HG02973 (cell line): ENCODE results near the gene UCP2.

Experiments
- ATAC-seq: cut with Tn5 transposase; IDR thresholded peaks from one replicate; pipeline ENCODE4 v1.9.1; 2021; ENCODE audit warnings: moderate library complexity; ENCODE audit not compliant: unreplicated experiment

Gene UCP2

GRCh38 chr11:74010306-74011300 lies 28.0 kb upstream of the UCP2 start:
- ATAC-seq, result no peak

DNA sequence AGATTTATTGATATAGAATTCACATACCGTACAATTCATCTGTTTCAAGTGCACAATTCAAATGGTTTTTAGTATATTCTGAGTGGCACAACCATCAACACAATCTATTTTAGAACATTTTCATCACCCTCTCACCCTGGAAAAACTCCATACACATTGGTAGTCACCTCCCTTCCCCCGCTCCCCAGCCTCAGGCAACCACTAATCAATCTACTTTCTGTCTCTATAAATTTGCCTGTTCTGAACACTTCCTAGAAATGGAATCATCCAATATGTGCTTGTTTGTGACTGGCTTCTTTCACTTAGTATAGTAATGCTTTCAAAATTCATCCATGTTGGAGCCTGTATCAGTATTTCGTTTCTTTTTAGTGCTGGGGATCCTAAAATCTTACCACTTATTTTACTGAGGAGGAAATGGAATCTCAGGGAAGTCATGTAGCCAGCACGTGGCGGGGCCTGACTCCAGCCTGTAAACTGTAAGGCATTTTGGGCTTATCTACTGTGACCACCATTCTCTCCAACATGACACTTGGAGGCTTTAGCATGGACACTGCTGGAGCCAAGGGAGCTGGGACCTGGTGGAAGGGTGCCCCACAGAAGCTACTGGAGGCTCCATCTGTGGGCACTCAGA lies 27.1 kb upstream of the UCP2 start:
- no peak for ATAC-seq

DNA sequence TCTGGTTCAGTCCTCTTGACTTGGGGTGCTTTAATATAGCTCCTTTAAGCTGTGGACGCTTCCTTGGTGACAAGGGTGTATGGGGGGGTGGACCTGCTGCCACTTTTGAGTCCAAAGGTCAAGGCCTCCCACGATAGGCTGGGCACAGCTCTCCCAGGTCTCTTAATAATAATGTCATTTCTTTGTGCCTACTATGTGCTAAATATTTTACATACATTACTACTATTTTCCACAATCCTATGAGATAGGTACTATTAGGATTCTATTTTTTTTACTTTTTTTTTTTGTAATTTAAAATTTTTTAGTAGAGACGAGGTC lies 26.5 kb upstream of the UCP2 start:
- no peak for ATAC-seq

DNA sequence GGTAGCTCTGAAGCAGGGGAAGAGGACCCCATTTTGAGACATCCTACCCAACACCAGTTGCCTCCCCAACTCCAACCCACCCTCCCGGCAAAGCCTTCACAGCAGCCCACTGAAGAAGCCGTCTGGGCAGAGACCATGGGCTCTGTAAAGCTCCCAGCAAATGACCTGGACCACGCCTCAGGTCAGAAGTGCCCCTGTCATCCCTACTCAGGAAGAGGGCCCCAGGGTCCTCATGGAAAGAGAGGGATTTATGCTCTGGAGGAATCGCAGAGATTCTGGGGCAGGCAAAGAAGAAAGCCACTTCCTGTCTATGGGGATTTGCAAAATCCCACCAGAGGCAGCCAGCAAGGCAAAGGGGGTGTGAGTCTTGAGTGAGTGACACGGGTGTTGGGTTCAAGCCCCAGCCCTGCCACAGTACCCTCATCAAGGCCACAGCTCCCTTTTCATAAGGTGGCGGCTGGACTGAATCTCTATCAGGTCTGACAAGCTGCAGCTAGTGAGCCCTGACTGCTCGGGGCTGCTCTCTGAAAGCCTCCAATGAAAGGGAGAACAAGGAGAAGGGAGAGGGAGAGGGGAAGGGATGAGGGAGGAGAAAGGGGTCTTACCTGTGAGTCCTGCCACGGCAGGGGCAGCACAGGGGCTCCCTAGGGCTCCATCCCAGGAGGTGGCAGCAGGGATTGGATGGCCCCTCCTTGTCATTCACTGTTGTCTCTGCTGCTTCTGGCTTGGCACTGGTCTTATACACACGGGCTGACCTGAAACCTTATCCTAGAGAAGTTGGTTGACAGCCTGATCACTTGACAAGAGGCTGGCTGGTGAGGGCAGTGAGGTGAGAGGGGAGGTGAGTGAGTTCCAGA lies 26.0 kb upstream of the UCP2 start, which contains the start of gene UCP3:
Gene UCP3, minus strand, starts transcription at position 713 of the 857 bp plus-strand sequence. CDS start 2,043 bp downstream, outside the sequence.
- no peak for ATAC-seq

GRCh38 chr11:74007691-74008372 lies 25.2 kb upstream of the UCP2 start:
- no peak for ATAC-seq

DNA sequence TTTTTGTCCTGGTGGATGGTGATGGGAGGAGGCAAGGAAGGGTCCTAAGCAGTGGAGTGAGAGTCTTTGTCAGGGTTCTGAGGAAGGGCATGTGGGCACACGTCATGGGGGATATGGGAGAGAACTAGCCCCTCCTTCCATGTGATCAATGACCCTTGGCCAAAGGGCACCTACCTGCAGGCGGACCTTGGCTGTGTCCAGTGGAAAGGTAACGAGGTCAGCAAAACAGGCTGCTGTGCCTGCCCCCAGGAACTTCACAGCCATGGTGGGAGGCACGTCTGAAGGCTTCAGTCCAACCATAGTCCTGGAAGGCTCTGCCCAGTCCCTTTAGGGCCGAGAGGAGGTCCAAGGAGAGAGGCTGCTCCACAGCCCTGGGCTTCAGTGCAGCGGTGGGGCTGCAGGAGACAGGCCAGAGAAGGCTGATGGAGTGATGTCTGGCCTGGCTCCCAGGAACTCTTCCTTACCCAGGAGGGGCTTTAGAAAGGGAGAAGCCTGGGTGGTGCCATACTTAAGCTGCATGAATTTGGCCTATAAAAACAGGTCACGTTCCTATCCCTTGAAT lies 24.2 kb upstream of the UCP2 start:
- no peak for ATAC-seq

GRCh38 chr11:74005721-74006517 lies 23.3 kb upstream of the UCP2 start:
- no peak for ATAC-seq

- no peak for ATAC-seq
These were observed 22.3 kb upstream of the UCP2 start for GRCh38 chr11:74004759-74005615.

GRCh38 chr11:74004046-74004695 lies 21.5 kb upstream of the UCP2 start:
- no peak for ATAC-seq

DNA sequence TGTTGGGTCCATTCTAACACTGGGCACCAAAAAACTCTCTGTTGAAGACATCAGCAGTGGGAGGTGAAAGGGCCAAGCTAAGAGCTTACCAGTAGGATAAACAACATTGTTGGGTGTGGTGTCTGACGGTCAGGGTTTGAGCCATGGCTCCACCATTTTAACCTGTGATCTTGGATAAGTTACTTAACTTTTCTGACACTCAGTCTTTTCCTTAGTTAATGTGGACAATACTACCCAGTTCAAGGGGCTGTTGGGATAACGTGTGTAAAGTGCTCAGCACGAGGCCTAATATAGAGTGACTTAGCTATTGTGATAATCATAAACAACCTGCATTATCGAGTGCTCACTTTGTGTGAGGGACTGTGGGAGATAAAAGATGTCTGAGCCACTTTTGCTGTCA lies 20.2 kb upstream of the UCP2 start:
- no peak for ATAC-seq

GRCh38 chr11:74001822-74002286 lies 19.2 kb upstream of the UCP2 start:
- no peak for ATAC-seq

DNA sequence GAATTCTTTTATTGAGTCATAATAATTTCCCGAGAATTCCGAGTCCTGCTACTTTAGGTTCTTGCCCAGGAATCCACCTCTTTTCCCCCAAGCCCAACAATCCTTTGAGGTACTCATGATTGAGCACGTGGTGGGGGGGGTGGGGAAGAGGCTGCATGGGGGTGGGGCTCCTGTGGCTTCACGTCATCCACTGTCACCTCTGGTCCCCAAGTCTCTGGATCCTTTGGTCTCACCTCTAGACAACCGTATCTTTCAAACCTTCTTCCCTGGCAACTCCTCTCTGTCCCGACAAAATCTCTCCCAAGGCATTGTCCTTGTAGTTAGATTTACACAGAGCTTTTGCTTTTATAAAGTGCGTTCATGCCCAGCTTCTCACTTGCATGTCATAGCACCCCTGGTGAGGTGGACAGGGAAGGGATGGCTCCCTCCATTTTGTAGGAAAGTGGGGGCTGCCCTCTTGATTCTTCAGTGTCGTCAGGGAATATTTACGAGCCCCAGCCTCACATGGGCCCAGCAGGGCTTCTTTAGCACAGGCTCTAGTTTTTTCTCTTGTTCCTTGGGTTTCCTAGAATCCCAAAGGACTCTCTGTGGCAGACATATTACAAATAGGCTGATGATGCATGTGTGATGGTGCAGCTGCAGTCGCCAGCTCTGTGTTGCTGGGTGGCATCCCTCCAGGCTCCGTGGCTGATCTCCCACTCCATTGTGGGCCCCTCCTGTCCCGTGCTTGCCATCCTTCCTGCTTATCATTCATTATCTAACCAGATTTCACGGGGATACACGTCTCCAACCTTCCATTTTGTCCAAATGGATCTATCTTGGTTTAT lies 17.9 kb upstream of the UCP2 start:
- no peak for ATAC-seq

DNA sequence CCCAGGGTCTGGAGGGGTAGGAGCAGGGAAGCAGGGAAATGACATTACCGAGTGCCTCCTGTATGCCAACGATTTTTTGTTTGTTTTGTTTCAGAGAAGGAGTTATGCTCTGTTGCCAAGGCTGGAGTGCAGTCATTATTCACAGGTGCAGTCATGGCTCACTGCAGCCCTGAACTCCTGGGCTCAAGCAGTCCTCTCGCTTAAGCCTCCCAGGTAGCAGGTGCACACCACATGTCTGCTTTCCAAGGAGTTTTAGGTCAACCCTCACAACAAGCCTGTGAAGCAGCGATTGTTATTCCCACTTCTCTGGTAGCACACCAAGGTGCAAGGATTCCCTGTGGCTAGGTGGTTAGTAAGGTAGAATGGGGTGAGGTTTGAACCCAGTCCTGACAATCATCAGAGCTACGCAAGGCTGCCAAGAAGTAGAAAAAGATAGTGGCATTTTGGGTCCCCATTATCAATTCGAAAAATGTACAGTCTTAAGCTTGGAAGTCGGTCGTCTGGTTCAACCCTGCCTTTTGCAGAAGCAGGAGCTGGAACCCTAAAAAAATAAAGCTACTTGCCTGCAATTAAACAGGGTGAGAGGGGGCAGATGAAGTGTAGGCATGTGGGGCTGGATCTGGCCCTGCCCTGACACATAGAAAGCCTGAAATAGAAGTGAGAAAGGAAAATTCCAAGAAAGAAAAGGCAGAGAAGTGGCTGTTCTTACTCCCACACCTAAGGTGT lies 17.1 kb upstream of the UCP2 start:
- ATAC-seq, result no peak

GRCh38 chr11:73998846-73999575 lies 16.4 kb upstream of the UCP2 start:
- ATAC-seq, result no peak

GRCh38 chr11:73997120-73997770 lies 14.6 kb upstream of the UCP2 start:
- no peak for ATAC-seq
